OCI-LY3 (cell line): ENCODE measurements around the gene SMDT1.
A peak's percentile ranks its signal among the peaks of the same experiment; 100 is the strongest.

ENCODE experiments used
- H2AFZ ChIP-seq: fragments of 200-600, 300-600 bp; shearing (Covaris generic); 2 replicates; pipeline ENCODE4 v1.6.0; 2014; ENCODE audit warnings: antibody characterized with exemption, low read depth, low read length
- H3K27ac ChIP-seq: fragments of 200-600, 300-600 bp; sonication (generic); 2 replicates; pipeline ENCODE4 v1.5.1; 2014; ENCODE audit warnings: mild to moderate bottlenecking, low read length, moderate library complexity, mixed read lengths
- H3K27me3 ChIP-seq: fragments of 200-600, 300-600 bp; sonication (generic); 2 replicates; pipeline ENCODE4 v1.6.1; 2014; ENCODE audit warnings: low read depth, low read length, mixed read lengths
- H3K36me3 ChIP-seq: fragments of 200-600, 300-600 bp; sonication (generic); replicated peaks from 2 replicates; pipeline ENCODE3; 2014; ENCODE audit warnings: low read depth, low read length, mixed read lengths
- H3K4me1 ChIP-seq: fragments of 300-600, 200-600 bp; sonication (generic); 2 replicates; pipeline ENCODE4 v1.6.1; 2014; ENCODE audit warnings: low read length, mixed read lengths
- H3K4me2 ChIP-seq: fragments of 200-600, 300-600 bp; sonication (generic); 2 replicates; pipeline ENCODE4 v1.6.1; 2014; ENCODE audit warnings: low read length, mixed read lengths
- H3K4me3 ChIP-seq: fragments of 300-600, 200-600 bp; sonication (generic); 2 replicates; pipeline ENCODE4 v1.5.1; 2014; ENCODE audit warnings: antibody characterized with exemption, mild to moderate bottlenecking, low read length, moderate library complexity
- H3K79me2 ChIP-seq: fragments of 300-600, 200-600 bp; shearing (Covaris generic); 2 replicates; pipeline ENCODE4 v1.6.1; 2014; ENCODE audit warnings: mild to moderate bottlenecking, low read length, mixed read lengths
- H3K9ac ChIP-seq: fragments of 300-600, 200-600 bp; shearing (Covaris generic); 2 replicates; pipeline ENCODE4 v1.6.0; 2014; ENCODE audit warnings: mild to moderate bottlenecking, low read length, moderate library complexity
- H3K9me3 ChIP-seq: fragments of 200-600, 300-600 bp; shearing (Covaris generic); 2 replicates; pipeline ENCODE4 v1.6.1; 2014; ENCODE audit warnings: low read length, mixed read lengths; ENCODE audit not compliant: insufficient read depth
- H4K20me1 ChIP-seq: fragments of 200-600, 300-600 bp; sonication (generic); 2 replicates; pipeline ENCODE4 v1.6.1; 2016; ENCODE audit warnings: low read length, mixed read lengths; ENCODE audit not compliant: insufficient read depth
- CTCF ChIP-seq: fragments of 200-600, 300-600 bp; sonication (generic); IDR thresholded peaks from 2 replicates; pipeline ENCODE4 v1.5.1; 2014; ENCODE audit warnings: antibody characterized with exemption, low read length, low read depth
- EZH2phosphoT487 ChIP-seq: fragments of 200-600 bp; shearing (Covaris generic); IDR thresholded peaks from 2 replicates; pipeline ENCODE4 v1.6.1; 2018; ENCODE audit warnings: antibody characterized with exemption, mixed run types, low read depth

SMDT1 gene

DNA sequence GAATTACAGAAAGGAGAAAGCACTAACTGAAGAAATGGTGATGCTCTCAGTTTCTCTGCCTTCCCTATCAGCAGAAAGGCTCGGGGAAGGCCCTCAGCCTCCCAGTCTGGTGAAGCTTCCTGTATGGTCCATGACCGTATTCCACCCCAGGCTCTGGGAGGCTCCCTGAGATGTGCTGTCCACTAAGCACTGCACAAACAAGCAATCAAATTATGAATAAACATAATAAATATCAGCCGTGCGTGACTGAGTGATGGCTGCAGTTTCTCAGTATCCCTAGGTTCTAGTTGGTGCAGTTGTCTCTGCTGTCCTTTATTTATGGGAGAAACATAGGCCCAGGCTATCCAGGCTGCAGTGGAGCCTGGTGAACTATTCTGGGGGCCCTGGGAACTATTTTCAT is 3.6 kb downstream of the SMDT1 start:
- H3K4me2 ChIP-seq = no peak overlapping the region
- no peaks in the 10 kb centered on the region for H4K20me1 ChIP-seq
- no peak overlapping the region for H2AFZ ChIP-seq
- peaks cover 31% of the 10 kb centered on the region for H3K79me2 ChIP-seq
- no peaks in the 10 kb centered on the region for H3K9me3 ChIP-seq
- no peak for TF ChIP-seq CTCF
- TF ChIP-seq EZH2phosphoT487 = no peak
- H3K27me3 ChIP-seq = no peaks in the 10 kb centered on the region
- H3K4me1 ChIP-seq = peaks cover 17% of the 10 kb centered on the region
- H3K27ac ChIP-seq = no peak overlapping the region
- peaks cover 44% of the 10 kb centered on the region for H3K36me3 ChIP-seq
- H3K4me3 ChIP-seq = no peak overlapping the region
- no peak overlapping the region for H3K9ac ChIP-seq

DNA sequence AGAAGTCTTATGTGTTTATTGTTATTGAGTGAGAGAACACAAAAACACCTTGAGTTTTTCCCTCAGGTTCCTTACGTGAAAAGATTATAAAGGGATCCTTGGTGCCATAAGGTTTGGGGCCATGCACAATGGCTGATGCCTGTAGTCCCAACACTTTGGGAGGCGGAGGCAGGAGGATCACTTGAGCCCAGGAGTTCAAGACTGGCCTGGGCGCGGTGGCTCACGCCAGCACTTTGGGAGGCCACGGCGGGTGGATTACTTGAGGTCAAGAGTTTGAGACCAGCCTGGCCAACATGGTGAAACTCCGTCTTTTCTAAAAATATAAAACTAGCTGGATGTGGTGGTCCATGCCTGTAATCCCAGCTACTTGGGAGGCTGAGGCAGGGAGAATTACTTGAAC is 5.4 kb downstream of the SMDT1 start:
- H3K4me3 ChIP-seq = no peak overlapping the region
- TF ChIP-seq EZH2phosphoT487 = no peak
- TF ChIP-seq CTCF = no peak
- H3K9me3 ChIP-seq = 0 out of 2 replicates have a peak, but pooled peaks cover 6% of the 10 kb centered on the region
- no peaks in the 10 kb centered on the region for H4K20me1 ChIP-seq
- no peak overlapping the region for H3K27ac ChIP-seq
- no peaks in the 10 kb centered on the region for H3K27me3 ChIP-seq
- no peak overlapping the region for H3K9ac ChIP-seq
- H3K36me3 ChIP-seq = peaks cover 56% of the 10 kb centered on the region
- peaks cover 47% of the 10 kb centered on the region for H3K79me2 ChIP-seq
- H3K4me2 ChIP-seq = no peak overlapping the region
- peaks cover 19% of the 10 kb centered on the region for H3K4me1 ChIP-seq
- no peak overlapping the region for H2AFZ ChIP-seq

GRCh38 chr22:42086051-42086450 is 6.6 kb downstream of the SMDT1 start:
- Histone ChIP-seq H3K4me2 (no peak overlapping the region), H4K20me1 (no peaks in the 10 kb centered on the region), H3K79me2 (peaks cover 42% of the 10 kb centered on the region), H3K4me1 (peaks cover 11% of the 10 kb centered on the region), H3K27me3 (no peaks in the 10 kb centered on the region), H3K9ac (no peak overlapping the region), H2AFZ (no peak overlapping the region), H3K36me3 (peaks cover 56% of the 10 kb centered on the region), H3K4me3 (no peak overlapping the region), H3K27ac (no peak overlapping the region), H3K9me3 (0 out of 2 replicates have a peak, but pooled peaks cover 6% of the 10 kb centered on the region)
- no peak for TF ChIP-seq CTCF

DNA sequence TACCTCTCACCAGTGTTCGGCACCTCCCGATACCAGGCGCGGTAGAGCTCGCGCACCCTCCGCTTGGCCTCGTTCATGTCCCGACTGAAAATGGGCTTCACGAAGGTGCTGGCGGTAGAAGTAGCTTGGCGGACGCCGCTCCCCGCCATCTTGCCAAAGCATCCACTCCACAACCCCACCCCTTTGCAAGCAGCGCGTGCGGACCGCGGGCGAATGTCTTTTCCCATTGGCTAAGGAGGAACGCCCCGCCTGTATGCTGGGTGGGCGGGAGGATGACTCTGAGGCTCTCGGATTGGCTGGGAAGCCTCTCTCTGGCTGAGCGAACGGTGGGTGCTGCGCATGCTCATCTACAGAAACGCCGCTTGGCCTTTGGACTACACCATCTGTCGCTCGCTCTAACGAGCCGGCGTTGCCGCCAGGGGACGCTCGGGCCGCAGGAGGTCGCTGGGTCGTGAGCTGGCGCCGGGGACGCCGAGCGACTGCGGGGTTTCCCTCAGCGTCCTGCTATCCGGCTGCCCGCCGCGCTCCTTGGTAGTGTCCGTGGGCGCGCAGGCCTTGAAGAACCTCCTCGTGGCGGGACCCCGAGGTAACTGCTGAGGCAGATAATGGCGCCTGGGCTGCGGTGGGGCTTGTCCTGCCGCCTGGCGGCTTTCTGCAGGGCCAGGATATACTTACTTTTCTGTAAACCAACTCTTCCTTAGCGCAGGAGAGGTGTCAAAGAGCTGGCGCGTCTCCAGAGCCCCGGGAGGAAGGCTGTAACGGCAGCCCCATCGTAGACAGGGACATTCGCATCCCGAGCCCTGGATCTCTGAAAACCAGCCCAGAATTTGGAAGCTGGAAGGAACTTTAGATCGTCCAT is 11.3 kb downstream of the SMDT1 start, which contains the start of gene NDUFA6:
Gene NDUFA6, minus strand, starts transcription at position 177 of the 859 bp plus-strand sequence. Its CDS starts 28 bp downstream, at position 149.
- H3K9ac ChIP-seq = peak within 1 kb of the TSS; percentile 82
- peaks cover 38% of the 10 kb centered on the region for H3K79me2 ChIP-seq
- H3K27ac ChIP-seq = peak within 1 kb of the TSS; percentile 52
- H4K20me1 ChIP-seq = no peaks in the 10 kb centered on the region
- peak within 1 kb of the TSS; percentile 77 for H2AFZ ChIP-seq
- H3K27me3 ChIP-seq = no peaks in the 10 kb centered on the region
- H3K9me3 ChIP-seq = 0 out of 2 replicates have a peak, but pooled peaks cover 6% of the 10 kb centered on the region
- peaks cover 27% of the 10 kb centered on the region for H3K36me3 ChIP-seq
- TF ChIP-seq CTCF = peak; percentile 94
- no peak for TF ChIP-seq EZH2phosphoT487
- peak within 1 kb of the TSS; percentile 82 for H3K4me3 ChIP-seq
- peaks cover 15% of the 10 kb centered on the region for H3K4me1 ChIP-seq
- peak within 1 kb of the TSS; percentile 86 for H3K4me2 ChIP-seq
